Loucy (cell line): ENCODE results near the gene RHOD.

Experiments
- CTCF ChIP-seq: fragments of 200-600 bp; sonication (generic); conservative IDR thresholded peaks from 2 replicates; pipeline ENCODE4 v1.5.1; 2014; ENCODE audit warnings: mild to moderate bottlenecking, antibody characterized with exemption, low read length
- EZH2phosphoT487 ChIP-seq: fragments of 200-600 bp; IDR thresholded peaks from 2 replicates; pipeline ENCODE4 v1.6.1; 2018; ENCODE audit warnings: antibody characterized with exemption, mild to moderate bottlenecking, moderate library complexity, borderline replicate concordance

GRCh38 chr11:67114275-67114896 lies 57.7 kb downstream of the RHOD start:
- TF ChIP-seq CTCF (no peak), EZH2phosphoT487 (no peak)
